GM21529 (cell line): ENCODE results near the gene PCSK6.

Experiments
- ATAC-seq: cut with Tn5 transposase; IDR thresholded peaks from one replicate; pipeline ENCODE4 v1.9.1; 2021; ENCODE audit not compliant: unreplicated experiment

Gene PCSK6

GRCh38 chr15:101489599-101490407 is at the start of gene PCSK6:
Gene PCSK6, minus strand, starts transcription at chr15:101489707. Its CDS starts 37 bp downstream, at chr15:101489670.
- ATAC-seq: no peak

GRCh38 chr15:101538996-101539395 is 49.5 kb upstream of the PCSK6 start:
- no peak for ATAC-seq

GRCh38 chr15:101538177-101538576 is 48.7 kb upstream of the PCSK6 start:
- ATAC-seq: no peak

GRCh38 chr15:101537483-101538080 is 48.1 kb upstream of the PCSK6 start:
- ATAC-seq: no peak

GRCh38 chr15:101536875-101537405 is 47.4 kb upstream of the PCSK6 start:
- no peak for ATAC-seq

GRCh38 chr15:101536166-101536874 is 46.8 kb upstream of the PCSK6 start:
- ATAC-seq: no peak

GRCh38 chr15:101535170-101535902 is 45.8 kb upstream of the PCSK6 start:
- no peak for ATAC-seq

- no peak for ATAC-seq
Measured at GRCh38 chr15:101534376-101534970, 45.0 kb upstream of the PCSK6 start.

GRCh38 chr15:101533371-101534140 is 44.0 kb upstream of the PCSK6 start:
- ATAC-seq: no peak

GRCh38 chr15:101532865-101533264 is 43.4 kb upstream of the PCSK6 start:
- no peak for ATAC-seq

- no peak for ATAC-seq
Measured at GRCh38 chr15:101531170-101531569, 41.7 kb upstream of the PCSK6 start.

GRCh38 chr15:101530224-101530958 is 40.9 kb upstream of the PCSK6 start:
- no peak for ATAC-seq

GRCh38 chr15:101528917-101529299 is 39.4 kb upstream of the PCSK6 start:
- no peak for ATAC-seq

- no peak for ATAC-seq
Measured at GRCh38 chr15:101528108-101528916, 38.8 kb upstream of the PCSK6 start.

- ATAC-seq: no peak
Measured at GRCh38 chr15:101526890-101527289, 37.4 kb upstream of the PCSK6 start.

GRCh38 chr15:101526442-101526841 is 36.9 kb upstream of the PCSK6 start:
- ATAC-seq: no peak

- no peak for ATAC-seq
Measured at GRCh38 chr15:101526021-101526420, 36.5 kb upstream of the PCSK6 start.

- ATAC-seq: no peak
Measured at GRCh38 chr15:101525087-101525669, 35.7 kb upstream of the PCSK6 start.
